GM18868 (cell line): ENCODE measurements around the gene ACVR1.
A peak's percentile ranks its signal among the peaks of the same experiment; 100 is the strongest.

Experiments
- ATAC-seq: cut with Tn5 transposase; IDR thresholded peaks from one replicate; pipeline ENCODE4 v1.9.1; 2021; ENCODE audit warnings: mild to moderate bottlenecking, moderate library complexity; ENCODE audit not compliant: unreplicated experiment

ACVR1 gene

DNA sequence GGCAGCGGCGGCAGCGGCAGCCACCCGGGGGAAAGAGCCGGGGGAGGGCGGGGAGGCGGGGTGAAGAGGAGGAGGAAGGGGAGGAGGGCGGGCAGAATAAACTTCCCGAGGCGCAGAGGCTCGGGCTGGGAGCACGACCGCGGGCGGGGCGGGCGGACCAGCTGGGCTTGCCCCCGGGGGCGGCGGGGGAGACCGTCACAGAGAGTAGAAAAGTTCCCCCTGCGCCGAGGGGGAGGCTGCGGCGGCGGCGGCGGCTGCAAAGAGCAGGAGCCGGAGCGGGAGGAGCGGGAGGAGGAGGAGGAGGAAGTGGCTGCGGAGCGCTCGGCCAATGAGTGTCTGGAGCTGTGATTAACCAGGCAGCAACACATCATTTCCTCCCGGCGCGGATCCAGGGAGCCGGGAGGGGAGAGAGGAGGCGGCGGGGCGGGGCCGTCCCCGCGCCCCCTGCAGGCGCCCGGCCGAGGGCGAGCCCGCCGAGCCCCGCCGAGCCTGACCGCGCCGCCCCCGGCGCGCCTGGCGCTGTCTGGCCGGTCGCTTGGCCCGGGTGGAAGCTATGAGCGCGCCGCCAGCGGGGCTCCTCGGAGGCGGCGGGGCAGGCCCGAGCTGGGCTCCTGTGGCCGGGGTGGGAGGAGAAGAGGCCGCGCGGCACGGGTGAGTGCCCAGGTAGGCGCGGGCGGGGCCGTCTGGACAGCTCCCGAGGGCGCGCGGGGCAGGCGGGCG is at the start of gene ACVR1:
ACVR1 (minus strand) TSS at position 265 of the 720 bp plus-strand sequence. CDS start 76,837 bp downstream, outside the sequence.
- peak; percentile 78 for ATAC-seq

DNA sequence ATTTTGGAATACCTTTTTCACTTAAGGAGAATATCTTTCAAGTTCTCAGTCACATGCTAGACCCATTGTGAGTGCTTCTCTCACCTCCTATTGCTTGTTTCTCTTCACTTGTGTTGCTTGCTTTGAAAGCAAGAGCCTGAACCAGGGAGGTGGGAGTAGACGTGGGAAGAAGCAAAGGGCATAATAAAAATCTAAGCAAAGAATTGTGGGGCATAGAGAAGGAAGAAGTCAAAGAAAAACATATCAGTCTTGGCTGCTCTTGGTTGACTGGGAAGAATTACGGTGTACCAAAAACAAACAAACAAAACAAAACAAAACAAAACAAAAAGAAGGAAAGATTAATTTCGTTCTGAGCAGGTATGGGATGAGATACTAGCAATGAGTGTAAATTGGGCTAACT is 48.9 kb upstream of the ACVR1 start:
- no peak for ATAC-seq

DNA sequence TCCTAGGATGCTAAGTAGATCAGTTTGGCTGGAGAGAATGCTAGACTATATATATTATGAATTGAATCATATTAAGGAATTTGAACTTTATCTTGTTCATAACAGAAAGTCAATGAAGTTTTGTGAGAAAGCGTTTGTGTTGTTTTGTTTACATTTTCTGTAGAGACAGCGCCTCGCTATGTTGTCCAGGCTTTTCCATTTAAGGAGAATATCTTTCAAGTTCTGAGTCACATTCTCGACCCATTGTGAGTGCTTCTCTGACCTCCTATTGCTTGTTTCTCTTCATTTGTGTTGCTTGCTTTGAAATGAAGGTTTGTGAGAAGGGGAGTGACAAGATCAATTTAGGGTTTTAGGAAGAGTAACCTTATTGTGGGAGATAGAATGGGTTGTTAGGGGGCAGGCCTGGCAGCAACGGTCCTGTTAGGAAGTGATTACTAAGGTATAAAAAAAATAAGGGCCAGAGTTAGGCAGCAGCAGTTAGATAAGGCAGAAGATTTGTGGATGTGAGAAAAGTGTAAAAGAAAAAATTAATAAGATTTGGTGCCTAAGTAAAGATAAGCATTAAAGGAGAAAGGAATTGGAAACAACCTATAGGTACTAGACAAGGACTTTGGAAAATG is 47.6 kb upstream of the ACVR1 start:
- ATAC-seq, result no peak

DNA sequence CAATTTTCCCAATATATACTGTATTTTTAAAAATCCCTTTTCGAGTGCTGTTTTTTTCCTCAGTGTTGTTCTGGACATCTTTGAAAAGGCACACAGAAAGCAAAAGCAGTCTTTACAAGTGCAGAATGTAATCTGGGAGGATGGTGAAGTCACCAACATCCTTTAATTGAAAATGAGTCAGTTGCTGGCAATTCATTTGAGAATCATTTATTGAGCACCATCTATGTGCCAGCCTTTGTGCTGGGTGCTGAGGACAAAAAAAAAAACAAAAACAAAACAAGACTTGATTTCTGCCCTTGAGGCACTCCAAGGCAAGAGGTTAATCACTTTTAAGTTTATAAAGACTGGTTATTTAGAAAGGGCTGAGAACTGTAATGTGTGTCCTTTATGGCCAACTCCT is 46.7 kb upstream of the ACVR1 start:
- ATAC-seq, result no peak

DNA sequence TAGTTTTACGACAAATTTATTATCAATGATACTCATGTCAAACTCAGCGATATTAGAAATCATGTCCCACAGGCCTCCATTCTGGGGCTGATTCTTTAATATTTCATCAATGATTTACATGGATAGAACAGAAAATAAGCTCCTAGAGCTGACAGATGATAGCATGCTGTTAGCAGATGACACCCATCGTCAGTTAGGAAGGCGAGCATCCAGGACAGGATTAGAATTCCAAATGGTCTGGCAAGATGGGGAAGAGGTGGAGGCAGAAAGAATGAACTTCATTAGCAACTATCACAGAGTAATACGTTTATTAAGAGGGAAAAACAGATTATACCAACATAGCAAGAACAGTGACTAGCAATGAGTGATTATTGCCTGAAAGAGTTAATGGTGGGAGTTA is 46.2 kb upstream of the ACVR1 start:
- ATAC-seq, result no peak

DNA sequence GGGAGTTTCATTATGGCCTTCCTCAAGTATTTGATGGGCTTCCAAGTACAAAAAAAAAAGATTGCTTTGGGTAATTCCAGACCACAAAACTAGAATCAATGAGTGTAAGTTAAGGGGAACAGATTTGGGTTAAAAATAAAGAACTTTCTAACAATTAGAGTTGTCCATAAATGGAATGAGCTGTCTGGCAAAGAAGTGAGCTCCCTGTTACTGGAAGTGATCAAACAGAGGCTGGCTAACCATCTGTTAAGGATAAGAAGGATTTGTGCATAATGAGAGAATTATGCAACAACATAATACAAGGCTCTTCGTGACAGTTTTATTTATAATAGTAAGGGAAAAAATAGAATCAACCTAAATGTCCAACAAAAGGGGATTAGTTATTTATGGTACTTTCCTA is 44.6 kb upstream of the ACVR1 start:
- ATAC-seq, result no peak

DNA sequence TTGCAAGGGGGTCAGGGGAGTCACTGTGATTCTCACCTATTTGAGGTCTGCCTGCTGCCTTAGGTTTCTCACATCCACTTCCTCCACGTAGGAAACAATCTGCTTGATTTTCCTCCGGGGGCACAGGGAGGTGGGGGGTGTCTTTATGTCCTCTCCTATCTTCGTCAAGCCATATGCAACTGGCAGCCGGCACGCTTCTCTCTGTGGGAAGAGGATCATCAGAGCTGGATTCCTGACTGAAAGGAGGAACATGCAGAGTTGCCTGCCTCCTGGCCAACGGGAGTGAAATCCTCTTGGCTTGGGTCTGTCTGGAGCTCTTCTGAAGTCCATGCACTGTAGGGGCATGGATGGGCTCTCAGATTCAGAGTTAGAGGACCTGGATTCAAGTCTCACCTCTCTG is 43.1 kb upstream of the ACVR1 start:
- no peak for ATAC-seq

DNA sequence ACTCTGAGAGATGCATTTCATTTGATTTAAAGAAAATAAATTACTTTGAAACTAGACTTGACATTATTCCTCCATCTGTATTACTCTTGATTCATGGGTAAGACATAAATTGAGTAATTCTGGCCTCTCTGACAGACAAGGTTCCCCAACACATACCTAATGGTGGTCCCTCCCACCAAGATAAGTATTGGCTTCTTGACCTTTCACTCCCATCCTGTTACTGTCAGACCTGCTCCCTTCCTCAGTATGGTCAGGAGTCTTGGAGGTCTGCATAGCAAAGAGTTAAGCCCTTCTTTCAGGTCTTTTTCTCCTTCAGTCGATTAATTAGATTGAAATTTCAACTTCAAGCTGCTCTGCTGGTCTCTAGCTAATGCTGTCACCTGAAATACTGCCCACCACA is 42.2 kb upstream of the ACVR1 start:
- no peak for ATAC-seq

DNA sequence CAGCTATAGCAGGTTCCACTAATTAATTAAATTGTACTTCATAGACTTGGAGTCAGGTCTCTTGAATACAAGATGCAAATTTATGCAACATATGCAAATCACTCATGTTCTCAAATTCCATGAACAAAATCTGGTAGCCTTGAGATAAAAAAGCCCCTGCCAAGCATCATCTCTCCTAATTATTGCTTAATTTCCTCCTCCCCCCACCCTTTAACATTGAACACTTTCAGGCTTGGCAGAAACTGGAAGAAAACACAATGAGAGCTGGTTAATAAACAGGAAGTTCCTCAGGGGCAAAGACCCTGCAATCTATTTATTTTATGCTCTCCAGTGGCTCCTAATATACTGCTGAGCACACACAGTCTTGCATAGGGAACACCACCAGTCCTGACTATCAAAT is 35.6 kb upstream of the ACVR1 start:
- ATAC-seq, result no peak

DNA sequence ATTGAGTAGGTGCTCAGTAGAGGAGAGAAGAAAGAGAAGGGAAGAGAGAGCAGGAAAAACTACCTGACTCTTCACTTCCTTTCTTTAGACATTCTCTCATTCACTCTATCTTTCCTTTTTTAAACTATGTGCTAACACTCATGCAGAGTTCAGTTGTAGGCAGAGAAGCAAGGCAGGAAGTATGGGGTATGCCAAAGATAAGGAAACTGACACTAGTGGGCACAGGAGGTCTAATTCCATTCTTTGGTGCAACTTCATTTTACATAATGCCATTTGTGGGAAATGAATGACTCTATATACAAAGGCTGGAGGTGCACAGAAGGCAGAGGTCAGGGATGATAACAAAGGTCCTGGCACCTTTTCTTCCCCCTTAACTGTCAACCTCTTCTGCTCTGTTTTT is 35.1 kb upstream of the ACVR1 start:
- ATAC-seq, result no peak

DNA sequence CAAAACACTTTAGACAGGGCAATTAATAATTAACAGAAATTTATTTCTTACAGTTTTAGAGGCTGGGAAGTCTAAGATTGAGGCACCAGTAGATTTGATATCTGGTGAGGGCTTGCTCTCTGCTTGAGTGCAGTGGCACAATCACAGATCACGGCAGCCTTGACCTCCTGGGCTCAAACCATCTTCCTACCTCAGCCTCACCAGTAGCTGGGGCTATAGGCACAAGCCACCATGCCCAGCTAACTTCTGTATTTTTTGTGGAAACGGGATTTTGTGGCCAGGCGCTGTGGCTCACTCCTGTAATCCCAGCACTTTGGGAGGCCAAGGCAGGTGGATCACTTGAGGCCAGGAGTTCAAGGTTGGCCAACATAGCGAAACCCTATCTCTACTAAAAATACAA is 29.0 kb upstream of the ACVR1 start:
- ATAC-seq, result no peak

DNA sequence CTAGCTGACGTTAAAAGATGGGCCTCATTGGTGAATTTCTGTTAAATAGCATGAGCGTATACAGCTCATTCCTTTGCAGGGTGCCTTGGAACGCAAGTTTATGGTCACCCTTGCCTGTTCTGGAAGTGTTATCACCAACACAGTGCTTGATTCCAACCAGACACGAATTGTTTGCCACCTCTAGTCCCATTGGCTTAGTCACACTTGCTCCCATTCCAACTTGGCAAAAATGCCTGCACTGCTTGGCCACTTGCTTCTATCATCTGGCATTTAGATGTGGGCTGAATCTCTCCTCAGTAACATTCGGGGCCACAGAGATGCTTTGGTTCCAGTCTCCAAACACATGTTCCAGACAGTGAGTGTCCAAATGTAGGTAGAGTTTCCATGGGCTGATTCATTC is 27.5 kb upstream of the ACVR1 start:
- ATAC-seq, result no peak

DNA sequence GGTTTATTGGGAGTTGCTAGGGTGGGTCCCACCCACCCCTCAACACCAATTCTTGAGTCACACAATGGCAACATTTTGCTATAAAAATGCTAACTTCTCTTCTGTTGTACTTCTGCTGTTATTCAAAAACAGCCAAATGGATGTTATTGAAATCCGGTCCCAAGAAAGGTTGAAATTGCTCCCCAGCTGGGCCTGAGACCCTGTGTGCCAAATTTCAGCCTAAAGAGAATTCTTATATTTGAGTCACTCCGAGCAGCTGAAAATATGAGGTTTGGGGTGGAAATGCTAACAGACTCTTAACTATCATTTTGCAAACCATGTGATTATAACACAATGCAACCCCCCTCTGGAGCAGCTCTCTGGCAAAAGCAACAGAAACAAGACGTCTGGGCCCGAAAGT is 27.0 kb upstream of the ACVR1 start:
- ATAC-seq, result no peak

DNA sequence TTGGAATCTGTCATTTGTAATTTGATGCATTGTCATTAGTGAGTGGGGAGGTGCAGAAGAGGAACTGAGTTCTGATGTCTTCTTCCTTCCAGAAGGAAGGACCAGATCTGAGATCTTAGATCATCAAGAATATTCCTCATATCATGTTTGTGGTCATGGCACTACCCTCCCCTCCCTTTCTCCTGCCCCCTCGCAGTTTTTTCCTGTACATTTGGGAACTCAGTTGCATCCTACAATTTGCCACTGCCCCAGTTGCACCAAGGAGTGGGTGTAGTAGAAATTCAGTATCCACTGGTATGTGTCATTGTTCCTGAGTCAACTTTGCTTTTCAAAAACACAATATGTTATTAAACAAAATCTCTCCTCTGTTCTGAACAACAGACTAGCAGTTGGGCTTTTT is 26.6 kb upstream of the ACVR1 start:
- ATAC-seq, result no peak

DNA sequence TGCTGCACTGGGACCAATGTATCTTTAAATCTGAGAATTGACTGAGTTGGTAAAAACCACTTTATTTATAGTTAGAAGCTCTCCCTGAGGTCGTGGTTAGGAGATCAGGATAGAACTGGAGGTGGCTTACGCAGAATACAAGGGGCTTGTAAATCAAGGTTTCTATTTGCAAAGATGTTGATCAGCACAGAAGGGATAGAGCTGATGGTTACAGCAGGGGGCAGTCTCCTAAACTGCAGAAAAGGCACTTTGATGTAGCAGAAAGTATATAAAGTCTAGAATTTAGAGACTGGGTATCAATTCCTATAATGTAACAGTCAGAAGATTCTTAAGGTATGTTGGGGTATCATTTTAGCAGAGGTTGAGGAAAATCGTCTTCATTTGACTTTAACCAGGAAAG is 25.2 kb upstream of the ACVR1 start:
- no peak for ATAC-seq

DNA sequence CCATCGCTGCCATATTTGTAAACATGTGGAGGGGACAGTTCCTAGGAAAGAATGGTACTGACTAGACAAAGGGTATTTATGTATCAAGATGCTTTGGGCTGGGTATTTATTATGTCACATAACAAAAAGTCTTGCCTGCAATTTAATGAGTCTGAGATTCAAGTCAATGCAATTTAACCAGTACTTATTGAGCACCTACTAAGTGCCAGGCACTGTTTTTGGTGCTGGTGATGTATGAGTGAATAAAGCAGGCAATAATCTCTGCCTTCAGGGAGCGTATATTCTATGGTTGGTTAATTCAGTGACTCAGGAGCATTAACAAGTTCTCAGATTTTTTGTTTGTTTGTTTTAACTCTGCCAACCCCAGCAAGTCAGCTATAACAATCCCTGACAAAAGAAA is 24.6 kb upstream of the ACVR1 start:
- ATAC-seq, result no peak

DNA sequence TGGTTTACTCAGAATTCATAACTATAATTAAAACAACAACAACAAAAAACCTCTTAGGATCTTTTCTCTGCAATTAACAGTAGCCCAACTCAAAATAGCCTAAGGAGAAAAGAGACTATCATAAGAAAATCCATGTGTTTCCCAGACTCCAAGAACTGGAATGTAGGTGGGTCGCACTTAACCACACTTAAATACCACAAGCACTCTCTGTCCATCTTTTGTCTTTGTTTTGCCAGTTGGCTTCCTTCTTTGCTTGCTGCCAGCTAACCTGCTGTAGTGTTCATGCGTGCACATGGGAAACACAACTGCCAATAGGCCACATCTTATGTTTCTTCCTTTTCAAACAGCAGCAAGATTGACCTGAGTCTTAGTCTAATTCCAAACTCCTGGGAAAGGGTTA is 24.1 kb upstream of the ACVR1 start:
- ATAC-seq, result no peak

DNA sequence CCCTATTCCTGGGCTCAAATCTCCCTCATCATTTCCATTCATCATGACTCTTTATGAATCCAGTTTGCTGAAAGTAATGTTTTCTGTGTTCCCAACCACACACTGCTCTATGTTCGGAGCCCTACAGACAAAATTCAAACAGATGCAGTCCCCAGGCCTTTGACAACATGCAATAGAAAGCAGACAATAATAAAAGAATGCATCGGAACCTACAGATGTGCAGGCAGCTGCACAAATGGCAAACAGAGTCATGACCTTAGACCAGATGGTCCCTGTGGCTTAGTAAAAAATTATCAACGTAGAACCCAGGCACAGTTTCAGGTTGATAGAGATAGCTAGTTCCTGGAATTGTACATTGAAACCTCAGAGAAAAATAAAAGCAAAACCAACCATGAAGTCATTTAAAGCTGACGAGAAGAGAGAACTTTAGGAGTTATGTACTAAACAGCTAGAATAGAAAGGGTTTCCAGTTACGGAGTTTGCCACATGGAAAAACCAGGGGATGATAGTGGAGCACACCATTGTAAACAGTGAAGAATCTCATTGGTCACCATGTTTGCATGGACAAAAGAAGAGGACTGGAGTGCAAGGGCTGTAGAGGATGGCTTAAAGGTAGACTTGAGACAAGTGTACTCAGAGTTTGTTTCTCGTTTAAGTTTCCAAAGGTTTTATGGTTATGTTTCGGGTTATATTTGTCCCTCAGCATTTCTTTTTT is 23.2 kb upstream of the ACVR1 start:
- ATAC-seq, result no peak

DNA sequence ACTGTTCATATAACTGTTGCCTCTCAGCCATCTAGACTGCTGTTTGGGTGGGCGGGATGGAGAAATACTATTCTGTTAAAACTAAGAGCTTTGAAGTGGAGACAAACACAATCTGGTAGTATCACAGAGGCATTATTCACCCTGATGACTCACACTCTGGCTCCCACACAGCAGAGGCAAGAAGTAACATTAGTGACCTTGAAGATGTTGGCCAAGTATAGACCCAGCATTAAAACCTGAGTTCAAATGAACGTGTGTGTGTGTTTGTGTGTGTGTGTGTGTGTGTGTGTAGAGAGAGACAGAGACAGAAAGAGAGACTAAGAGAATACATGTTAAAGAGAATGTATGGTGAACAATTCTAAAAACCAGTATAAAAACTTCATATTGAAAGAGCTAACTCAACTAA is 22.5 kb upstream of the ACVR1 start:
- no peak for ATAC-seq

DNA sequence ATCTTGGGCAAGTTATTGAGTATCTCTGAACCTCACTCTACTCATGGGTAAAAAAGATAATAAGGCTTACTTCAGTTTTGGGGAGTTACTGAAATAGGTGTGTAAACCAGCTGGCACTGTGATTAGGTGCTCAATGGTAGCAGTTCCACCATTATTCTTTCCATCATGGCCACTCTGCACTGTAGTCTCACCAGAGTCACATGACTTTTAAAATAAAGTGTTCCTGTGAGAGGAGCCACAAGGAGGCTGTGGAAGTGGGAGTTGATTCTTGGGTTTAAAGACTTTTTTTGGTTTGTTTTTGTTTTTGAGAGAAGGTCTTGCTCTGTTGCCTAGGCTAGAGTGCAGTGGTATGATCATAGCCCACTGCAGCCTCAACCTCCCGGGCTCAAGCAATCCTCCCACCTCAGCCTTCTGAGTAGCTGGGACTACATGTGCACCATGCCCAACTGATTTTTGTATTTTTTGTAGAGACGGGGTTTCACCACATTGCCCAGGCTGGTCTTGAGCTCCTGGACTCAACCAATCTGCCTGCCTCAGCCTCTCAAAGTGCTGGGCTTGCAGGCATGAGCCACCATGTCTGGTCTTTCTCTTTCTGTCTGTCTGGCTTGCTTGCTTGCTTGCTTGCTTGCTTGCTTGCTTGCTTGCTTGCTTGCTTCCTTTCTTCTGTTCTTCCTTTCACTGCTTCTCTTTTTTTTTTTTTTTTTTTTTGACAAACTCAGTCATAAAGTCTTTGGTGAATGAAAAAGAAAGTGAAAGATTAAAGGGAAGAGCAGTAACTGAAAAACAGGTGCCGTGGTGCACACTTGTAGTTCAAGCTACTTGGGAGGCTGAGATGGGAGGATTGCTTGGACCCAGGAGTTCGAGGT is 21.2 kb upstream of the ACVR1 start:
- peak; percentile 46 for ATAC-seq

DNA sequence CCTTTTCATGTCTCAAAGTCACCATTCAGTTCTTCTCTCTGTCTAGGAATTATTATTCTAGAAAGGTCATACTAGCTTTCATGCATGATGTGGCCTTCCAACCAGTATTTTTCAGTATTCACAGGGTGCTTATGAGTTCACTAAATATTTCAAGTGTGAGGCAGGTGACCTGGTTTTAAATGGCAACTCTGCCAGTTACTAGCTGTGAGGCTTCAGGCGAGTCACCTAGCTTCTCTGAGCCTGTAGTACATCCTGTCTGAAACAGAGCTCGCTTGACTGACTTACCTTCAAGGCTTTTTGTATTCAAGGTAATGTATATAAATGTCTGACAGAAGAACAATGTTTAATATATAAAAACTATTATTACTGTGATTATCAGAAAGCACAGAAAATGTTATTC is 19.4 kb upstream of the ACVR1 start:
- ATAC-seq, result no peak
